Mesendoderm (in vitro differentiated cells): ENCODE results near the gene DAND5.
"Not testable (repeated sequence)": the region's sequence is repeated elsewhere in the genome, so short reads cannot be mapped to it uniquely, and the experiment has no call there.

ENCODE experiments used
- DNase-seq: peaks from one replicate; pipeline ENCODE4 v3.0.0; 2013
- H2AK5ac ChIP-seq: 2 replicates; pipeline ENCODE4 v1.6.1; 2013; ENCODE audit warnings: low read length, inconsistent platforms
- H2BK120ac ChIP-seq: 2 replicates; pipeline ENCODE4 v1.6.1; 2013; ENCODE audit warnings: low read depth, mild to moderate bottlenecking, low read length, moderate library complexity, mixed read lengths
- H2BK15ac ChIP-seq: replicated peaks from 2 replicates; pipeline ENCODE4 v1.6.1; 2013; ENCODE audit warnings: low read depth, mild to moderate bottlenecking, moderate library complexity
- H2BK5ac ChIP-seq: 2 replicates; pipeline ENCODE4 v1.6.1; 2013; ENCODE audit warnings: low read length, inconsistent platforms
- H3K18ac ChIP-seq: 2 replicates; pipeline ENCODE4 v1.6.1; 2013; ENCODE audit warnings: mild to moderate bottlenecking, low read length, mixed read lengths
- H3K23ac ChIP-seq: one replicate; pipeline ENCODE4 v1.6.1; 2013; ENCODE audit warnings: low read length
- H3K27ac ChIP-seq: 2 replicates; pipeline ENCODE4 v1.5.1; 2013; ENCODE audit warnings: low read depth, mild to moderate bottlenecking, inconsistent platforms, low read length, moderate library complexity
- H3K27me3 ChIP-seq: 2 replicates; pipeline ENCODE4 v1.6.1; 2013; ENCODE audit warnings: low read length, control low read depth, mild to moderate bottlenecking, inconsistent platforms; ENCODE audit not compliant: insufficient read depth, poor library complexity
- H3K36me3 ChIP-seq: 2 replicates; pipeline ENCODE4 v1.6.1; 2013; ENCODE audit warnings: low read length, inconsistent platforms; ENCODE audit not compliant: control insufficient read depth, insufficient read depth
- H3K4ac ChIP-seq: one replicate; pipeline ENCODE4 v1.6.1; 2013; ENCODE audit warnings: low read depth, mild to moderate bottlenecking, low read length, moderate library complexity
- H3K4me1 ChIP-seq: 2 replicates; pipeline ENCODE4 v1.6.1; 2013; ENCODE audit warnings: low read depth, low read length, inconsistent platforms; ENCODE audit not compliant: control insufficient read depth
- H3K4me2 ChIP-seq: 2 replicates; pipeline ENCODE4 v1.6.1; 2013; ENCODE audit warnings: low read length
- H3K4me3 ChIP-seq: 2 replicates; pipeline ENCODE4 v1.5.1; 2013; ENCODE audit warnings: mild to moderate bottlenecking, low read length
- H3K56ac ChIP-seq: one replicate; pipeline ENCODE4 v1.6.1; 2013; ENCODE audit warnings: low read length
- H3K79me1 ChIP-seq: 2 replicates; pipeline ENCODE4 v1.6.1; 2013; ENCODE audit warnings: low read length, inconsistent platforms
- H3K79me2 ChIP-seq: 2 replicates; pipeline ENCODE4 v1.6.1; 2013; ENCODE audit warnings: mild to moderate bottlenecking, low read length; ENCODE audit not compliant: control insufficient read depth, insufficient read depth
- H3K9ac ChIP-seq: 2 replicates; pipeline ENCODE4 v1.6.1; 2013; ENCODE audit warnings: low read length, inconsistent platforms
- H4K5ac ChIP-seq: one replicate; pipeline ENCODE4 v1.6.1; 2013; ENCODE audit warnings: low read length
- H4K8ac ChIP-seq: one replicate; pipeline ENCODE4 v1.6.1; 2013; ENCODE audit warnings: low read depth, mild to moderate bottlenecking, control low read depth, low read length, moderate library complexity
- WGBS: extraction: QIAGEN DNeasy Blood & Tissue Kit; methylation state at CpG from one replicate; pipeline ENCODE4 v1.1.7; 2013; ENCODE audit warnings: low lambda C conversion rate, missing lambda C conversion rate; ENCODE audit not compliant: insufficient coverage; ENCODE audit errors: extremely low coverage; 5-methylcytosine and 5-hydroxymethylcytosine counted together

The DAND5 gene

GRCh38 chr19:12948612-12949362 is 20.6 kb upstream of the DAND5 start:
- Histone ChIP-seq H4K5ac (no peak overlapping the region), H3K4me1 (no peaks in the 10 kb centered on the region), H3K9ac (no peak overlapping the region), H2BK15ac (no peak overlapping the region), H2AK5ac (no peak overlapping the region), H3K27me3 (no peaks in the 10 kb centered on the region), H3K18ac (no peak overlapping the region), H3K4me3 (no peak overlapping the region), H2BK5ac (no peak overlapping the region), H3K36me3 (peaks cover 7% of the 10 kb centered on the region), H3K56ac (no peak overlapping the region), H3K79me1 (peaks cover 5% of the 10 kb centered on the region), H3K27ac (no peak overlapping the region), H4K8ac (no peak overlapping the region), H3K79me2 (peaks cover 13% of the 10 kb centered on the region), H2BK120ac (no peak overlapping the region), H3K23ac (no peak overlapping the region), H3K4me2 (no peak overlapping the region), H3K4ac (no peak overlapping the region)
- WGBS, result no CpG with 5 or more reads among the region's 30 CpGs
- DNase-seq, result no peak

- no peak for DNase-seq
- Histone ChIP-seq H3K36me3 (peaks cover 9% of the 10 kb centered on the region), H3K9ac (no peak overlapping the region), H3K56ac (no peak overlapping the region), H3K27me3 (no peaks in the 10 kb centered on the region), H2BK15ac (no peak overlapping the region), H3K4me3 (no peak overlapping the region), H3K79me2 (peaks cover 19% of the 10 kb centered on the region), H3K4me2 (no peak overlapping the region), H3K18ac (no peak overlapping the region), H3K27ac (no peak overlapping the region), H3K79me1 (peaks cover 5% of the 10 kb centered on the region), H2BK5ac (no peak overlapping the region), H2AK5ac (no peak overlapping the region), H4K8ac (no peak overlapping the region), H3K23ac (no peak overlapping the region), H3K4ac (no peak overlapping the region), H2BK120ac (no peak overlapping the region), H4K5ac (no peak overlapping the region), H3K4me1 (no peaks in the 10 kb centered on the region)
- no CpG with 5 or more reads among the region's 16 CpGs for WGBS
These were observed 19.8 kb upstream of the DAND5 start for GRCh38 chr19:12949363-12950283.

- not testable (repeated sequence) for H2BK120ac ChIP-seq, H3K9ac ChIP-seq, H3K27ac ChIP-seq, H4K8ac ChIP-seq, H2BK15ac ChIP-seq, H3K56ac ChIP-seq, H2AK5ac ChIP-seq, H3K4me2 ChIP-seq, DNase-seq, H4K5ac ChIP-seq, H3K27me3 ChIP-seq, H3K4ac ChIP-seq, H3K4me1 ChIP-seq, H2BK5ac ChIP-seq, H3K23ac ChIP-seq, H3K4me3 ChIP-seq, H3K18ac ChIP-seq
- Histone ChIP-seq H3K79me1 (peaks cover 12% of the 10 kb centered on the region), H3K36me3 (peaks cover 12% of the 10 kb centered on the region), H3K79me2 (peaks cover 31% of the 10 kb centered on the region)
- no CpG with 5 or more reads among the region's 6 CpGs for WGBS
These were observed 17.3 kb upstream of the DAND5 start for GRCh38 chr19:12952050-12952449.

GRCh38 chr19:12952488-12953137 is 16.8 kb upstream of the DAND5 start:
- Histone ChIP-seq H4K8ac (no peak overlapping the region), H3K4me2 (no peak overlapping the region), H3K23ac (no peak overlapping the region), H3K56ac (no peak overlapping the region), H3K4me3 (no peak overlapping the region), H3K4me1 (no peaks in the 10 kb centered on the region), H3K9ac (no peak overlapping the region), H3K79me1 (peaks cover 12% of the 10 kb centered on the region), H4K5ac (no peak overlapping the region), H3K27me3 (no peaks in the 10 kb centered on the region), H3K4ac (no peak overlapping the region), H2AK5ac (no peak overlapping the region), H3K18ac (no peak overlapping the region), H2BK120ac (no peak overlapping the region), H2BK5ac (no peak overlapping the region), H2BK15ac (no peak overlapping the region), H3K79me2 (peaks cover 27% of the 10 kb centered on the region), H3K36me3 (peaks cover 12% of the 10 kb centered on the region), H3K27ac (no peak overlapping the region)
- WGBS, result no CpG with 5 or more reads among the region's 12 CpGs
- DNase-seq, result no peak

- Histone ChIP-seq H3K27me3 (no peaks in the 10 kb centered on the region), H3K79me2 (peaks cover 25% of the 10 kb centered on the region), H3K9ac (no peak overlapping the region), H3K4me1 (no peaks in the 10 kb centered on the region), H3K56ac (no peak overlapping the region), H2AK5ac (no peak overlapping the region), H2BK120ac (no peak overlapping the region), H3K4me3 (no peak overlapping the region), H3K4me2 (no peak overlapping the region), H2BK5ac (no peak overlapping the region), H3K23ac (no peak overlapping the region), H4K5ac (no peak overlapping the region), H3K27ac (no peak overlapping the region), H3K36me3 (peaks cover 12% of the 10 kb centered on the region), H2BK15ac (no peak overlapping the region), H3K4ac (no peak overlapping the region), H3K18ac (no peak overlapping the region), H3K79me1 (peaks cover 9% of the 10 kb centered on the region), H4K8ac (no peak overlapping the region)
- WGBS, result no CpG with 5 or more reads among the region's 11 CpGs
- no peak for DNase-seq
These were observed 16.1 kb upstream of the DAND5 start for GRCh38 chr19:12953138-12953798.
